SK-N-SH treated with all-trans-retinoic acid at 6 μM for 48 hours (cell line): ENCODE measurements around the gene C6orf15.

Experiments
- ATAC-seq: fragments of 200-7000 bp; cut with Tn5 transposase; 3 replicates; pipeline ENCODE4 v1.9.1; 2020; ENCODE audit warnings: mild to moderate bottlenecking, moderate library complexity
- ARNTL ChIP-seq: fragments of 450-650 bp; formaldehyde crosslinking; IDR thresholded peaks from 2 replicates; pipeline ENCODE4 v1.5.0; 2020; ENCODE audit warnings: low read depth, mild to moderate bottlenecking, moderate library complexity, borderline replicate concordance
- BACH2 ChIP-seq: fragments of 250-450 bp; sonication (Bioruptor Pico); IDR thresholded peaks from 2 replicates; pipeline ENCODE4 v1.9.0; 2021; ENCODE audit warnings: mild to moderate bottlenecking, borderline replicate concordance
- ESRRG ChIP-seq: fragments of 250-450 bp; sonication (Bioruptor Pico); IDR thresholded peaks from 2 replicates; pipeline ENCODE4 v1.6.1; 2021; ENCODE audit warnings: mild to moderate bottlenecking
- GLIS3 ChIP-seq: fragments of 250-450 bp; sonication (Bioruptor Pico); IDR thresholded peaks from 2 replicates; pipeline ENCODE4 v1.5.0; 2020; ENCODE audit warnings: mild to moderate bottlenecking, moderate library complexity
- ISL1 ChIP-seq: fragments of 250-450 bp; sonication (Bioruptor Pico); IDR thresholded peaks from 2 replicates; pipeline ENCODE4 v2.1.2; 2022; ENCODE audit warnings: mild to moderate bottlenecking, moderate library complexity
- OSR1 ChIP-seq: fragments of 250-450 bp; sonication (Bioruptor Pico); IDR thresholded peaks from 2 replicates; pipeline ENCODE4 v1.8.0; 2022; ENCODE audit warnings: moderate library complexity, mild to moderate bottlenecking, inconsistent platforms
- PPARA ChIP-seq: fragments of 250-450 bp; sonication (Bioruptor Pico); IDR thresholded peaks from 2 replicates; pipeline ENCODE4 v1.5.0; 2020; ENCODE audit warnings: mild to moderate bottlenecking, borderline replicate concordance
- RARB ChIP-seq: fragments of 250-450 bp; sonication (Bioruptor Pico); IDR thresholded peaks from 2 replicates; pipeline ENCODE4 v1.8.0; 2021; ENCODE audit warnings: mild to moderate bottlenecking, moderate library complexity
- TOX ChIP-seq: fragments of 250-450 bp; sonication (Bioruptor Pico); IDR thresholded peaks from 2 replicates; pipeline ENCODE4 v1.8.0; 2021; ENCODE audit warnings: mild to moderate bottlenecking, moderate library complexity, borderline replicate concordance
- ZC3H10 ChIP-seq: fragments of 250-450 bp; sonication (Bioruptor Pico); IDR thresholded peaks from 2 replicates; pipeline ENCODE4 v1.5.1; 2021; ENCODE audit warnings: mild to moderate bottlenecking, moderate library complexity
- ZFP3 ChIP-seq: fragments of 250-450 bp; sonication (Bioruptor Pico); IDR thresholded peaks from 2 replicates; pipeline ENCODE4 v1.5.0; 2020; ENCODE audit warnings: mild to moderate bottlenecking, moderate library complexity
- ZFP30 ChIP-seq: fragments of 450-650 bp; formaldehyde crosslinking; IDR thresholded peaks from 2 replicates; pipeline ENCODE4 v1.5.0; 2022; ENCODE audit warnings: mild to moderate bottlenecking, moderate library complexity
- ZNF8 ChIP-seq: fragments of 450-650 bp; formaldehyde crosslinking; IDR thresholded peaks from 2 replicates; pipeline ENCODE4 v1.5.0; 2020; ENCODE audit warnings: mild to moderate bottlenecking, moderate library complexity
- TF ChIP-seq, protein P1 (sequence below): fragments of 250-450 bp; sonication (Bioruptor Pico); IDR thresholded peaks from 2 replicates; pipeline ENCODE4 v1.5.0; 2020; ENCODE audit warnings: mild to moderate bottlenecking, moderate library complexity
- TF ChIP-seq, protein P2 (sequence below): fragments of 250-450 bp; sonication (Bioruptor Pico); IDR thresholded peaks from 2 replicates; pipeline ENCODE4 v1.8.0; 2021; ENCODE audit warnings: low read depth, mild to moderate bottlenecking, moderate library complexity, borderline replicate concordance
- TF ChIP-seq, protein P3 (sequence below): fragments of 250-450 bp; sonication (Bioruptor Pico); IDR thresholded peaks from 2 replicates; pipeline ENCODE4 v1.8.0; 2020; ENCODE audit warnings: mild to moderate bottlenecking, moderate library complexity, borderline replicate concordance
- TF ChIP-seq, protein P4 (sequence below): fragments of 250-450 bp; sonication (Bioruptor Pico); IDR thresholded peaks from 2 replicates; pipeline ENCODE4 v1.5.1; 2020; ENCODE audit warnings: low read depth, mild to moderate bottlenecking, moderate library complexity

Gene C6orf15

DNA sequence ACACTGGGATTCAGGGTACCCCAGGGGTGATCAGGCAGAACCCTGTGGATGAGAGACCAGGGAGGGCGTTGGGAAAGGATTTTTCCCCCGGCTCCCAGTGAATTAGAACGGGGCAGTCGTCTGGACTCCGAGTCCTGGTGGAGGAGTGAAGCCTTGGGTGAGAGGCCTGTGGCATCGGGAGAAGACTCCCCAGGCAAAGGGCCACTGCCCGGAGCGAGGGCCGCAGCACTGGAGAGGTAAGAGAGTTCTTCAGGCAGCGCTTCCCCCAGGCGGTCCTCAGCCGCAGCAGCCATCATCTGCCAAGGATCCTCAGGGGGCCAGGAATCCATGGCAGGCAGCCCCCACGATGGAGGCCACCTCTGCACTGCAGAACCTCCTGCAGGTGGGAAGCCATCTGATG is 663 bp downstream of the C6orf15 start (continued):
- TF ChIP-seq, protein P1, sequence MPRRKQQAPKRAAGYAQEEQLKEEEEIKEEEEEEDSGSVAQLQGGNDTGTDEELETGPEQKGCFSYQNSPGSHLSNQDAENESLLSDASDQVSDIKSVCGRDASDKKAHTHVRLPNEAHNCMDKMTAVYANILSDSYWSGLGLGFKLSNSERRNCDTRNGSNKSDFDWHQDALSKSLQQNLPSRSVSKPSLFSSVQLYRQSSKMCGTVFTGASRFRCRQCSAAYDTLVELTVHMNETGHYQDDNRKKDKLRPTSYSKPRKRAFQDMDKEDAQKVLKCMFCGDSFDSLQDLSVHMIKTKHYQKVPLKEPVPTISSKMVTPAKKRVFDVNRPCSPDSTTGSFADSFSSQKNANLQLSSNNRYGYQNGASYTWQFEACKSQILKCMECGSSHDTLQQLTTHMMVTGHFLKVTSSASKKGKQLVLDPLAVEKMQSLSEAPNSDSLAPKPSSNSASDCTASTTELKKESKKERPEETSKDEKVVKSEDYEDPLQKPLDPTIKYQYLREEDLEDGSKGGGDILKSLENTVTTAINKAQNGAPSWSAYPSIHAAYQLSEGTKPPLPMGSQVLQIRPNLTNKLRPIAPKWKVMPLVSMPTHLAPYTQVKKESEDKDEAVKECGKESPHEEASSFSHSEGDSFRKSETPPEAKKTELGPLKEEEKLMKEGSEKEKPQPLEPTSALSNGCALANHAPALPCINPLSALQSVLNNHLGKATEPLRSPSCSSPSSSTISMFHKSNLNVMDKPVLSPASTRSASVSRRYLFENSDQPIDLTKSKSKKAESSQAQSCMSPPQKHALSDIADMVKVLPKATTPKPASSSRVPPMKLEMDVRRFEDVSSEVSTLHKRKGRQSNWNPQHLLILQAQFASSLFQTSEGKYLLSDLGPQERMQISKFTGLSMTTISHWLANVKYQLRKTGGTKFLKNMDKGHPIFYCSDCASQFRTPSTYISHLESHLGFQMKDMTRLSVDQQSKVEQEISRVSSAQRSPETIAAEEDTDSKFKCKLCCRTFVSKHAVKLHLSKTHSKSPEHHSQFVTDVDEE (CRISPR knock-in tag), result no peak
- TF ChIP-seq GLIS3 (CRISPR knock-in tag), result no peak

DNA sequence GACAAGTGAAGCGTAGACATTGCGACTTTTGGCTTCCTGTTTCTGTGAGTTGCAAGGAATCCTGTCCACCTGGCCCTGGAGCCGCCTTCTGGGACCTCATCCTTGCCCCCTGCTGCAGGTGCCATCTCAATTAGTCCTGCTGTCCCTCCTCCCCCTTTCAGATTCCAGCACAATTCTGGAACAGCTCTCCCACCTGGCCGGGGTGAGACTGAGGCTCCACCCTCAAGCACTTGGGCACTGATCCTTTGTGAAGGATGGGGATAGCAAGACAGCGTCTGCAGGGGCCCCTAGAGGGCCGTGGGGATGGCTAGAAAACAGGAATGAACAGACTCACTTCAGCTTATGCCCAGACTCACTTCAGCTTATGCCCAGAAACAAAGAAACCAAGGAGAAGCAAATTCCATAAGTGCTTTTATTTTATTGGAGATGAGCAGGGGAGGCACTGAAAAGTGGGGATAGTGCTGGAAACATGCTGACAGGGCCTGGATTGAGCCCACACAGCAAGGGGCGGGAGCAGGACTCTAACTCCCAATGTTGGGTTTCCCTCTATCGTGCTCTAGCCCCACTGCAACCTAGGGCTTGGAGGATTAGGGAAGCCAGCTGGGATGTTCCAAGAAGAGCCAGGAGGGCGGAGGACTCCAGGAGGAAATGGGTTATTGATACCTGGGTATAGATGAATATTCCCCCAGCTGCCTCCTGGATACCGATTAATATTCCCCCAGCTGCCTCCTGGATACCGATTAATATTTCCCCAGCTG is 1.4 kb downstream of the C6orf15 start:
- TF ChIP-seq ZFP30 (CRISPR knock-in tag) (no peak), ZFP3 (no peak), ARNTL (CRISPR knock-in tag) (no peak), BACH2 (CRISPR knock-in tag) (no peak), TOX (no peak)
- TF ChIP-seq, protein P2, sequence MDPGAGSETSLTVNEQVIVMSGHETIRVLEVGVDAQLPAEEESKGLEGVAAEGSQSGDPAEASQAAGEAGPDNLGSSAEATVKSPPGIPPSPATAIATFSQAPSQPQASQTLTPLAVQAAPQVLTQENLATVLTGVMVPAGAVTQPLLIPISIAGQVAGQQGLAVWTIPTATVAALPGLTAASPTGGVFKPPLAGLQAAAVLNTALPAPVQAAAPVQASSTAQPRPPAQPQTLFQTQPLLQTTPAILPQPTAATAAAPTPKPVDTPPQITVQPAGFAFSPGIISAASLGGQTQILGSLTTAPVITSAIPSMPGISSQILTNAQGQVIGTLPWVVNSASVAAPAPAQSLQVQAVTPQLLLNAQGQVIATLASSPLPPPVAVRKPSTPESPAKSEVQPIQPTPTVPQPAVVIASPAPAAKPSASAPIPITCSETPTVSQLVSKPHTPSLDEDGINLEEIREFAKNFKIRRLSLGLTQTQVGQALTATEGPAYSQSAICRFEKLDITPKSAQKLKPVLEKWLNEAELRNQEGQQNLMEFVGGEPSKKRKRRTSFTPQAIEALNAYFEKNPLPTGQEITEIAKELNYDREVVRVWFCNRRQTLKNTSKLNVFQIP, result no peak
- TF ChIP-seq, protein P1 (CRISPR knock-in tag), result no peak
- no peak for ATAC-seq

DNA sequence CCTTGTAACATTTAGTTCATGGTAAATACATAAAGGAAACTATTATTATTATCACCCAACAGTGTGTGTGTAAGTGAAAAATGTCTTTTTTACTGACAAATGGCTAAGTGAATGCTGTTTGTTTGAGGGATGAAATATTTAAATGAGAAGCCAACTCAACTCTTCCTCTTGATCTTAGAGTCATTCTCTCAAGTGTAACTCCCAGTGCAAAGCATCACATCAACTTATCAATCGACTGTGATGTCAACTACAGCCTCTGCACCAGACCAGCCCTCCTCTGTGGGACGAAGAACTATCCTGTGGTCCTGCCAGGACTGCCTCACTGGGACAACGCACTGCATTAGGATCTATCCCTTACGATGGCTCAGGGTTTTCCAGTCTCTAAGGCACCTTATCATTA is 5.3 kb downstream of the C6orf15 start:
- TF ChIP-seq ZNF8 (CRISPR knock-in tag) (no peak), PPARA (CRISPR knock-in tag) (no peak), ZFP30 (CRISPR knock-in tag) (no peak)
- ATAC-seq, result no peak

DNA sequence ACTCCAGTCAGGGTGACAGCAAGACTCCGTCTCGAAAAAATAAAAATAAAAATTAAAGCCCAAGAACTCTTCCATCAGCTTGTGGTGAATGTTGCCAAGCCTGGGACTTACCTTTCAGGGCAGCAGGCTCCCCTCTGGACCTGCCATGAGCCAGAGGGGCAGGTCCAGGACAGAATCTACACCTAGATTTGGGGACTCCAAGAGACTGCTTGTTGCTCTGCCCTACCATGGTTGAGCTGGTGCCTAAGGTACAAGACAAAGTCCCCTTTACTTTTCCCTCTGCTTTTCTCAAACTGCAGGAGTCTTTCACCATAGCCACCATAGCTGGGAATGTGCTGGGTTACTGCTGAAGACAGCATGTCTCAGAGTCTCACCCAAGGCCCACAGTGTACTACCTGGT is 9.2 kb downstream of the C6orf15 start:
- ATAC-seq, result no peak
- TF ChIP-seq ZFP3, result no peak
- no peak for TF ChIP-seq ARNTL (CRISPR knock-in tag)
- no peak for TF ChIP-seq RARB
- TF ChIP-seq ESRRG, result no peak
- TF ChIP-seq, protein P3, sequence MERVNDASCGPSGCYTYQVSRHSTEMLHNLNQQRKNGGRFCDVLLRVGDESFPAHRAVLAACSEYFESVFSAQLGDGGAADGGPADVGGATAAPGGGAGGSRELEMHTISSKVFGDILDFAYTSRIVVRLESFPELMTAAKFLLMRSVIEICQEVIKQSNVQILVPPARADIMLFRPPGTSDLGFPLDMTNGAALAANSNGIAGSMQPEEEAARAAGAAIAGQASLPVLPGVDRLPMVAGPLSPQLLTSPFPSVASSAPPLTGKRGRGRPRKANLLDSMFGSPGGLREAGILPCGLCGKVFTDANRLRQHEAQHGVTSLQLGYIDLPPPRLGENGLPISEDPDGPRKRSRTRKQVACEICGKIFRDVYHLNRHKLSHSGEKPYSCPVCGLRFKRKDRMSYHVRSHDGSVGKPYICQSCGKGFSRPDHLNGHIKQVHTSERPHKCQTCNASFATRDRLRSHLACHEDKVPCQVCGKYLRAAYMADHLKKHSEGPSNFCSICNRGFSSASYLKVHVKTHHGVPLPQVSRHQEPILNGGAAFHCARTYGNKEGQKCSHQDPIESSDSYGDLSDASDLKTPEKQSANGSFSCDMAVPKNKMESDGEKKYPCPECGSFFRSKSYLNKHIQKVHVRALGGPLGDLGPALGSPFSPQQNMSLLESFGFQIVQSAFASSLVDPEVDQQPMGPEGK, result no peak
- no peak for TF ChIP-seq OSR1 (CRISPR knock-in tag)
- TF ChIP-seq ISL1, result no peak
- TF ChIP-seq ZNF8 (CRISPR knock-in tag), result no peak
- TF ChIP-seq, protein P4, sequence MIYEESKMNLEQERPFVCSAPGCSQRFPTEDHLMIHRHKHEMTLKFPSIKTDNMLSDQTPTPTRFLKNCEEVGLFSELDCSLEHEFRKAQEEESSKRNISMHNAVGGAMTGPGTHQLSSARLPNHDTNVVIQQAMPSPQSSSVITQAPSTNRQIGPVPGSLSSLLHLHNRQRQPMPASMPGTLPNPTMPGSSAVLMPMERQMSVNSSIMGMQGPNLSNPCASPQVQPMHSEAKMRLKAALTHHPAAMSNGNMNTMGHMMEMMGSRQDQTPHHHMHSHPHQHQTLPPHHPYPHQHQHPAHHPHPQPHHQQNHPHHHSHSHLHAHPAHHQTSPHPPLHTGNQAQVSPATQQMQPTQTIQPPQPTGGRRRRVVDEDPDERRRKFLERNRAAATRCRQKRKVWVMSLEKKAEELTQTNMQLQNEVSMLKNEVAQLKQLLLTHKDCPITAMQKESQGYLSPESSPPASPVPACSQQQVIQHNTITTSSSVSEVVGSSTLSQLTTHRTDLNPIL, result no peak
- no peak for TF ChIP-seq ZC3H10
